B cell (primary cell): ENCODE data around the gene GSG1L.

Source experiments
- EZH2 ChIP-seq: IDR thresholded peaks from 2 replicates; pipeline ENCODE4 v1.6.1; 2012; ENCODE audit warnings: borderline replicate concordance, low read depth, mild to moderate bottlenecking, moderate library complexity, low read length; ENCODE audit not compliant: insufficient read depth, poor library complexity, severe bottlenecking
- TF ChIP-seq, protein P1 (sequence below): fragments of 200-600 bp; IDR thresholded peaks from one replicate; pipeline ENCODE4 v1.8.0; 2022; ENCODE audit warnings: antibody characterized with exemption, mild to moderate bottlenecking

DNA sequence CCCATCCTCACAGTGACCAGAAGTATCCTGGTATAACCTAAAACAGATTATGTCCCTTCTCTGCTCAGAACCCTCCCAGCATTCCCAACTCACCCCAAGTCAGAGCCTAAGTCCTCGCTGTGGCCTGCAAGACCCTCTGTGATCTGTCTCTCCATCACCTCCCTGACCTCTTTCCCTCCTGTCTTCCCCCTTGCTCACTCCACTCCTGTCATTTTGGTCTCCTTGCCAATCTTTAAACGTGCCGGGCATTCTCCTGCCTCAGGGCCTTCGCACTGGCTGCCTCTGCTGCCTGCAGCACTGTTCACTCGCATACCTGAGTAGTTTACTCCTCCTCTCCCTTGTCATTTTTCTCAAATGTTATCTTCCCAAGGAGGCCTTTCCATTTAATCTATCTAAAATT lies 97.7 kb downstream of the GSG1L start:
- TF ChIP-seq, protein P1, sequence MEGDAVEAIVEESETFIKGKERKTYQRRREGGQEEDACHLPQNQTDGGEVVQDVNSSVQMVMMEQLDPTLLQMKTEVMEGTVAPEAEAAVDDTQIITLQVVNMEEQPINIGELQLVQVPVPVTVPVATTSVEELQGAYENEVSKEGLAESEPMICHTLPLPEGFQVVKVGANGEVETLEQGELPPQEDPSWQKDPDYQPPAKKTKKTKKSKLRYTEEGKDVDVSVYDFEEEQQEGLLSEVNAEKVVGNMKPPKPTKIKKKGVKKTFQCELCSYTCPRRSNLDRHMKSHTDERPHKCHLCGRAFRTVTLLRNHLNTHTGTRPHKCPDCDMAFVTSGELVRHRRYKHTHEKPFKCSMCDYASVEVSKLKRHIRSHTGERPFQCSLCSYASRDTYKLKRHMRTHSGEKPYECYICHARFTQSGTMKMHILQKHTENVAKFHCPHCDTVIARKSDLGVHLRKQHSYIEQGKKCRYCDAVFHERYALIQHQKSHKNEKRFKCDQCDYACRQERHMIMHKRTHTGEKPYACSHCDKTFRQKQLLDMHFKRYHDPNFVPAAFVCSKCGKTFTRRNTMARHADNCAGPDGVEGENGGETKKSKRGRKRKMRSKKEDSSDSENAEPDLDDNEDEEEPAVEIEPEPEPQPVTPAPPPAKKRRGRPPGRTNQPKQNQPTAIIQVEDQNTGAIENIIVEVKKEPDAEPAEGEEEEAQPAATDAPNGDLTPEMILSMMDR, result no peak
- no peak for TF ChIP-seq EZH2
